H1 (cell line): ENCODE data around the gene MACROD2. TPM values are rescaled to one million over a fixed set of nuclear protein-coding genes. Genes with fewer than 3 reads are reported as not detected.

Experiments used
- CTCF ChIA-PET: fragments of 300-600 bp; sonication (Branson Sonifier 250); formaldehyde crosslinking; loops from one replicate; lab custom pipeline; 2021; ENCODE audit not compliant: partially characterized antibody; lab: Charles Lee
- POLR2A ChIA-PET: fragments of 300-600 bp; sonication (Branson Sonifier 250); formaldehyde crosslinking; loops from one replicate; lab custom pipeline; 2021; ENCODE audit warnings: inconsistent platforms; ENCODE audit not compliant: partially characterized antibody; lab: Charles Lee
- DNase-seq, 2 experiments: peaks; one replicate each; pipeline versions ENCODE4 v3.0.0 to v3.0.0-alpha.2; 2010 to 2022; ENCODE audit warnings: low spot score in 2 of 2, low read depth in 1 of 2, mixed read lengths in 1 of 2
- FAIRE-seq: peaks from 2 replicates; lab custom pipeline; 2011; peaks lifted over from hg19 to GRCh38; lab: Jason Lieb, UNC
- H2AFZ ChIP-seq: 2 replicates; pipeline ENCODE4 v1.8.1; 2012; ENCODE audit warnings: low read length, inconsistent platforms
- H2AK5ac ChIP-seq: 2 replicates; pipeline ENCODE4 v1.6.1; 2013; ENCODE audit warnings: low read depth, low read length
- H2BK120ac ChIP-seq: replicated peaks from 2 replicates; pipeline ENCODE3; 2013; ENCODE audit warnings: low read depth, low read length, inconsistent platforms
- H2BK12ac ChIP-seq: 2 replicates; pipeline ENCODE4 v1.6.1; 2013; ENCODE audit warnings: low read depth, low read length
- H2BK15ac ChIP-seq: 2 replicates; pipeline ENCODE4 v1.6.1; 2013; ENCODE audit warnings: low read length
- H2BK20ac ChIP-seq: 2 replicates; pipeline ENCODE4 v1.6.1; 2013; ENCODE audit warnings: low read length
- H2BK5ac ChIP-seq: 2 replicates; pipeline ENCODE4 v1.6.1; 2013; ENCODE audit warnings: low read depth, low read length
- H3K14ac ChIP-seq: 2 replicates; pipeline ENCODE4 v1.6.1; 2013; ENCODE audit warnings: inconsistent platforms; ENCODE audit not compliant: insufficient read length
- H3K18ac ChIP-seq: 2 replicates; pipeline ENCODE4 v1.6.1; 2013; ENCODE audit warnings: low read length; ENCODE audit errors: extremely low read depth
- H3K23ac ChIP-seq: 2 replicates; pipeline ENCODE4 v1.6.1; 2013; ENCODE audit warnings: inconsistent platforms; ENCODE audit not compliant: insufficient read length
- H3K23me2 ChIP-seq: 2 replicates; pipeline ENCODE4 v1.6.1; 2013; ENCODE audit warnings: low read depth, low read length
- H3K27ac ChIP-seq: 2 replicates; pipeline ENCODE4 v1.6.1; 2011; ENCODE audit warnings: low read depth, low read length, inconsistent platforms
- H3K27me3 ChIP-seq, 4 experiments: replicated peaks in 1 of 4; 1 replicate in 1 of 4; 2 replicates in 3 of 4; pipeline versions ENCODE4 v1.6.1 to v1.8.1; 2011 to 2013; ENCODE audit warnings: low read length in 3 of 4, mild to moderate bottlenecking in 3 of 4, inconsistent platforms in 2 of 4, mixed read lengths in 2 of 4, moderate library complexity in 1 of 4; ENCODE audit not compliant: control insufficient read depth in 3 of 4, insufficient read depth in 3 of 4; ENCODE audit errors: extremely low read depth in 1 of 4
- H3K36me3 ChIP-seq, 4 experiments: 2 replicates each; pipeline versions ENCODE4 v1.6.1 to v1.8.1; 2011 to 2013; ENCODE audit warnings: mild to moderate bottlenecking in 4 of 4, low read length in 3 of 4, moderate library complexity in 2 of 4, control low read depth in 1 of 4, inconsistent platforms in 1 of 4; ENCODE audit not compliant: insufficient read depth in 4 of 4, control insufficient read depth in 2 of 4
- H3K4ac ChIP-seq: replicated peaks from 2 replicates; pipeline ENCODE3; 2013; ENCODE audit warnings: low read length, low read depth, mixed read lengths, inconsistent platforms; ENCODE audit not compliant: insufficient read length
- H3K4me1 ChIP-seq, 4 experiments: replicated peaks in 1 of 4; 1 replicate in 1 of 4; 2 replicates in 3 of 4; pipeline versions ENCODE4 v1.6.1 to v1.8.1; 2011 to 2013; ENCODE audit warnings: low read length in 3 of 4, inconsistent platforms in 2 of 4, mixed read lengths in 1 of 4; ENCODE audit not compliant: insufficient read depth in 4 of 4, control insufficient read depth in 3 of 4
- H3K4me2 ChIP-seq, 2 experiments: 2 replicates each; pipeline versions ENCODE4 v1.6.1 to v1.8.1; 2011 to 2013; ENCODE audit warnings: low read depth in 2 of 2, low read length in 2 of 2, control low read depth in 1 of 2, inconsistent platforms in 1 of 2, mild to moderate bottlenecking in 1 of 2; ENCODE audit not compliant: insufficient read depth in 1 of 2
- H3K4me3 ChIP-seq, 4 experiments: fragments of 200-600, 300-600 bp in 1 of 4; sonication (generic), shearing (Covaris generic), sonication (Bioruptor Twin) in 1 of 4; 2 replicates each; pipeline versions ENCODE4 v1.5.1 to v1.8.1; 2011 to 2016; ENCODE audit warnings: low read length in 4 of 4, low read depth in 3 of 4, control low read depth in 2 of 4, inconsistent platforms in 2 of 4, mild to moderate bottlenecking in 2 of 4, mixed read lengths in 1 of 4, moderate library complexity in 1 of 4; ENCODE audit not compliant: insufficient read depth in 2 of 4; ENCODE audit errors: extremely low read depth in 1 of 4
- H3K56ac ChIP-seq: replicated peaks from 2 replicates; pipeline ENCODE3; 2013; ENCODE audit warnings: low read depth, mild to moderate bottlenecking, mixed read lengths, low read length, inconsistent platforms; ENCODE audit not compliant: insufficient read length
- H3K79me1 ChIP-seq: 2 replicates; pipeline ENCODE4 v1.6.1; 2013; ENCODE audit warnings: low read depth, low read length, control low read depth
- H3K79me2 ChIP-seq, 2 experiments: 2 replicates each; pipeline versions ENCODE4 v1.6.1 to v1.8.1; 2012 to 2013; ENCODE audit warnings: low read length in 2 of 2, mild to moderate bottlenecking in 2 of 2, inconsistent platforms in 1 of 2; ENCODE audit not compliant: insufficient read depth in 2 of 2, control insufficient read depth in 1 of 2
- H3K9ac ChIP-seq, 4 experiments: replicated peaks in 1 of 4; 1 replicate in 1 of 4; 2 replicates in 3 of 4; pipeline versions ENCODE4 v1.6.1 to v1.8.1; 2011 to 2013; ENCODE audit warnings: low read depth in 3 of 4, low read length in 3 of 4, control low read depth in 2 of 4, mild to moderate bottlenecking in 2 of 4, moderate library complexity in 2 of 4, inconsistent platforms in 1 of 4; ENCODE audit errors: extremely low read depth in 1 of 4
- H3K9me3 ChIP-seq, 2 experiments: 2 replicates each; pipeline versions ENCODE4 v1.6.1 to v1.8.1; 2012 to 2013; ENCODE audit warnings: mild to moderate bottlenecking in 2 of 2, moderate library complexity in 2 of 2, control low read depth in 1 of 2, inconsistent platforms in 1 of 2, low read depth in 1 of 2, low read length in 1 of 2, mixed read lengths in 1 of 2; ENCODE audit not compliant: insufficient read depth in 2 of 2
- H4K20me1 ChIP-seq, 2 experiments: replicated peaks in 1 of 2; 2 replicates each; pipeline versions ENCODE3 to v1.8.1; 2011 to 2013; ENCODE audit warnings: inconsistent platforms in 2 of 2, low read length in 2 of 2, mild to moderate bottlenecking in 1 of 2; ENCODE audit not compliant: insufficient read depth in 2 of 2, control insufficient read depth in 1 of 2
- H4K5ac ChIP-seq: 2 replicates; pipeline ENCODE4 v1.6.1; 2013; ENCODE audit warnings: low read length, low read depth, mixed read lengths, inconsistent platforms; ENCODE audit not compliant: insufficient read length
- H4K8ac ChIP-seq: 2 replicates; pipeline ENCODE4 v1.8.0; 2013; ENCODE audit warnings: mild to moderate bottlenecking, moderate library complexity, low read length, inconsistent platforms; ENCODE audit not compliant: insufficient read depth; ENCODE audit errors: extremely low read depth
- H4K91ac ChIP-seq: replicated peaks from 2 replicates; pipeline ENCODE3; 2013; ENCODE audit warnings: low read length, mixed read lengths, inconsistent platforms; ENCODE audit not compliant: insufficient read length
- ASH2L ChIP-seq: fragments of 200-600, 300-600 bp; sonication (generic); IDR thresholded peaks from one replicate; pipeline ENCODE4 v1.7.1; 2017; ENCODE audit warnings: low read length
- BACH1 ChIP-seq: IDR thresholded peaks from 2 replicates; pipeline ENCODE4 v1.6.1; 2012; ENCODE audit warnings: low read length, improper control_type of control experiment
- CBX5 ChIP-seq: fragments of 300-800, 300-1000 bp; sonication (generic); IDR thresholded peaks from 2 replicates; pipeline ENCODE4 v1.7.1; 2016; ENCODE audit warnings: antibody characterized with exemption, low read length, low read depth
- CTBP2 ChIP-seq: IDR thresholded peaks from 2 replicates; pipeline ENCODE4 v1.7.0; 2011; ENCODE audit warnings: borderline replicate concordance, mild to moderate bottlenecking, moderate library complexity, mixed read lengths, low read length; ENCODE audit not compliant: insufficient read depth, insufficient read length
- EP300 ChIP-seq, 2 experiments: IDR thresholded peaks; 1 replicate in 1 of 2; 2 replicates in 1 of 2; pipeline ENCODE4 v1.6.1; 2011 to 2012; ENCODE audit warnings: low read depth in 2 of 2, low read length in 2 of 2, mild to moderate bottlenecking in 2 of 2, borderline replicate concordance in 1 of 2, inconsistent platforms in 1 of 2, moderate library complexity in 1 of 2
- HDAC2 ChIP-seq, 2 experiments: fragments of 300-600 bp in 1 of 2; sonication (generic) in 1 of 2; IDR thresholded peaks; 2 replicates each; pipeline ENCODE4 v1.6.1; 2011 to 2012; ENCODE audit warnings: low read depth in 2 of 2, low read length in 2 of 2, mild to moderate bottlenecking in 2 of 2, moderate library complexity in 2 of 2, borderline replicate concordance in 1 of 2, inconsistent platforms in 1 of 2
- WGBS, 2 experiments: shearing (Covaris generic) in 1 of 2; methylation state at CpG; one replicate each; pipeline versions ENCODE4 v1.1.6 to v1.1.7; 2013 to 2015; ENCODE audit warnings: low lambda C conversion rate in 2 of 2, mixed read lengths in 2 of 2, inconsistent platforms in 1 of 2, low coverage in 1 of 2, missing lambda C conversion rate in 1 of 2; ENCODE audit not compliant: insufficient replicate concordance in 2 of 2, insufficient coverage in 1 of 2, insufficient read length in 1 of 2; ENCODE audit errors: extremely low coverage in 1 of 2, missing lambda C conversion rate in 1 of 2; 5-methylcytosine and 5-hydroxymethylcytosine counted together
- polyA plus RNA-seq, 7 experiments: library from polyadenylated mRNA; depleted of rRNA in 3 of 7; stranded (reverse) in 5 of 7; unstranded in 2 of 7; fragments of >200 nt in 5 of 7; fragments of 200-250 nt in 2 of 7; gene quantifications; 1 replicate in 5 of 7; 2 replicates in 1 of 7; 4 replicates in 1 of 7; pipeline versions ENCODE4 v1.2.1 to v1.2.3, GENCODE V29; 2011 to 2013; ENCODE audit warnings: missing spikeins in 2 of 7, mixed read lengths in 2 of 7
- total RNA-seq: library from RNA; stranded (reverse); fragmentation: NEBNext Ultra II Directional; extraction: Animal tissue kit (Norgen Biotek cat#: 25700); gene quantifications from 2 replicates; pipeline ENCODE4 v1.2.1, GENCODE V29; 2021

Gene MACROD2
- total and polyA plus RNA-seq, 2 of the 8 experiments (the other 6 are each of a cell fraction or from before 2014, with no cell fraction given) = 0.70 to 3.9 TPM

- FAIRE-seq (no peak), DNase-seq (no peak)
- Histone ChIP-seq H3K4me1 (no peaks in the 10 kb centered on the region; a peak in 2 of 7 replicates), H3K36me3 (no peaks in the 10 kb centered on the region), H3K79me2 (no peaks in the 10 kb centered on the region), H3K9me3 (no peaks in the 10 kb centered on the region), H4K8ac (no peak overlapping the region), H3K23me2 (no peaks in the 10 kb centered on the region), H2BK20ac (no peak overlapping the region), H2BK5ac (no peak overlapping the region), H3K9ac (no peak overlapping the region), H4K20me1 (no peaks in the 10 kb centered on the region), H2AK5ac (no peak overlapping the region), H3K4ac (no peak overlapping the region), H2BK12ac (no peak overlapping the region), H3K27me3 (no peaks in the 10 kb centered on the region), H2AFZ (no peak overlapping the region), H3K14ac (no peak overlapping the region), H3K4me2 (no peak overlapping the region), H4K91ac (no peak overlapping the region), H3K27ac (no peak overlapping the region), H4K5ac (no peak overlapping the region), H2BK15ac (no peak overlapping the region), H3K56ac (no peak overlapping the region), H3K18ac (no peak overlapping the region), H3K79me1 (no peaks in the 10 kb centered on the region), H2BK120ac (no peak overlapping the region), H3K4me3 (no peak overlapping the region), H3K23ac (no peak overlapping the region)
- ChIA-PET CTCF (interaction anchor here (1.6 kb wide), 1 partner anchor 9 kb away, joined by 5 read pairs; no protein-coding TSS in a partner anchor), POLR2A (no interaction called here)
- TF ChIP-seq ASH2L (no peak), HDAC2 (IDR thresholded peaks at IDR 0.05; ENCODE audit: borderline replicate concordance in 1 of 2, low read depth in 2 of 2, low read length in 2 of 2) (no peak), CBX5 (no peak), BACH1 (no peak), CTBP2 (no peak), EP300 (IDR thresholded peaks at IDR 0.05; ENCODE audit: borderline replicate concordance in 1 of 2, low read depth in 2 of 2, low read length in 2 of 2) (no peak)
- 91% methylated on average over 4 of the region's 4 CpGs; no CpG with 5 or more reads in 1 of the 2 experiments for WGBS, 2 experiments
Measured at GRCh38 chr20:15921930-15922329, 1926.6 kb downstream of the MACROD2 start.
